ENCODE data around the gene DRAM2.
"Not testable (repeated sequence)": the region's sequence is repeated elsewhere in the genome, so short reads cannot be mapped to it uniquely, and the experiment has no call there.

The DRAM2 gene

DNA sequence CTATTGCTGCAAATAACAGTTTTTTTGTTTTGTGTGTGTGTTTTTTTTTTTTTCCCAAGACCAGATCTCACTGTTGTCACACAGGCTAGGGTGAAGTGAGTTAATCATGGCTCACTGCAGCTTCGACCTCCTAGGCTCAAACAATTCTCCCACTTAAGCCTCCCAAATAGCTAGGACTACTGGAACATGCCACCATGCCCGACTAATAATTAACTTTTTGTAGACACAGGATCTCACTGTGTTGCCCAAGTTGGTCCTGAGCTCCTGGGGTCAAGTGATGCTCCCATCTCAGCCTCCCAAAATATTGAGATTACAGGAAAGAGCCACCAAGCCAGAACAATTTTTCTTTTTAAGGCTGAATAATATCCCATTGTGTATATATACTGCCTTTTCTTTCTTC, 34.9 kb downstream of the DRAM2 start:
- no peak overlapping the region for H3K4me3 ChIP-seq
- H3K9me3 ChIP-seq (replicated peaks in 1 of 11), result peaks cover 43 to 63% (median 46%) of the 10 kb centered on the region in 11 experiments
- no peak overlapping the region for H3K27ac ChIP-seq
- no peak for TF ChIP-seq Cebpa-rat (IDR thresholded peaks at IDR 0.05)
- no peaks in the 10 kb centered on the region for H4K20me1 ChIP-seq
- H3K4me2 ChIP-seq, result no peak overlapping the region
- no peaks in the 10 kb centered on the region for H3K4me1 ChIP-seq
- H3K9ac ChIP-seq, result no peak overlapping the region
- peaks cover 18 to 63% (median 27%) of the 10 kb centered on the region in 11 experiments for H3K36me3 ChIP-seq
- no peaks in the 10 kb centered on the region for H3K27me3 ChIP-seq

DNA sequence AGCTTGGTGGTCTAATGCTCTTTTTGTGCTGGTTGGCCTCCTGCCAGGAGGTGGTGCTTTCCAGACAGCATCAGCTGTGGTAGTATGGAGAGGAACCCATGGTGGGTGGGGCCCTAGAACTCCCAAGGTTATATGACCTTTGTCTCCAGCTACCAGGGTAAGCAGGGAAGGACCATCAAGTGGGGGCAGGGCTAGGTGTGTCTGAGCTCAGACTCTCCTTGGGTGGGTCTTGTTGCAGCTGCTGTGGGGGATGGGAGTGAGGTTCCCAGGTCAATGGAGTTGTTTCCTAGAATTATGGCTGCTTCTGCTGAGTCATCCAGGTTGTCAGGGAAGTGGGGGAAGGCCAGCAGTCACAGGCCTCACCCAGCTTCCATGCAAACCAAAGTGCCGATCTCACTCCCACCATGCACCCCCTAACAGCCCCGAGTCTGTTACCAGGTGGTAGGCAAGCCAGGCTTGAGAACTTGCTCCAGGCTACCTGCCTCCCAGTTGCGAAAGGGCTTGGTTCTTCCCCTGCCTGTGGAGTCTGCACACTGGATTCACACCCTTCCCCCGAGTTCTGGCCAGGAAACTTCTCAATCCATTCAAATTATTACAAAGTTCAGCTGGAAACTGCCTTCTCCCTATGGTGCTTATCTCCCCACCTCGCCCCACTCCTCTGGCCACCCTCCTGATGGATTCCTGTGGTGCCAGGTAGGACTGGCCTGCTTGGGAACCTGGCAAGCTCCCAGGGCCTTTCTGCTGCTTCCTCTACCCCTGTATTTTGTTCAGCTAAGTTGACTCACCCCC, 37.8 kb downstream of the DRAM2 start:
- H3K4me1 ChIP-seq, result no peaks in the 10 kb centered on the region
- H3K27ac ChIP-seq, result no peak overlapping the region
- H3K27me3 ChIP-seq, result no peaks in the 10 kb centered on the region
- peaks cover 6 to 44% (median 17%) of the 10 kb centered on the region in 11 experiments; a peak in 18 of 22 replicates for H3K36me3 ChIP-seq
- H3K9me3 ChIP-seq (replicated peaks in 1 of 11), result peaks cover 57 to 68% (median 59%) of the 10 kb centered on the region in 11 experiments
- H4K20me1 ChIP-seq, result no peaks in the 10 kb centered on the region
- H3K9ac ChIP-seq, result no peak overlapping the region
- H3K4me3 ChIP-seq, result no peak overlapping the region
- no peak for TF ChIP-seq Cebpa-rat (IDR thresholded peaks at IDR 0.05)
- H3K4me2 ChIP-seq, result no peak overlapping the region

DNA sequence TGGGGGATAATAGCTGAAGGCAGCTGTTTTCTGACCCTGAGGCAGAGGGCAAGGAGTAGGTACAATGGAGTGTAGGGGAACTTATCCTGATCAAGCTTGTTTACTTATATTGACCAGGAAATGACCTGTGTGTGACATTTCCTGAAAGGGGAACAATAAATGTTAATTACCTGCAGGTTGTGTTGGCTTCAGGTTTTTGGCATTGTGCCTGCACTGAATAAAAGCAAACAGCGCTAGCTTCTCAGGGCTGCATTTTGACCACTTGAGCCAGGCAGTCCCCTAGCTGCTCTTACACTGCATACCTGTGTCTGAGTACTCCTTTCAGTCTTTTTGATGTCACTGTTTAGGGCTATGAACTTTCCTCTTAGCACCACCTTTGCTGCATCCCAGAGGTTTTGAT, 40.6 kb downstream of the DRAM2 start:
- Histone ChIP-seq H3K4me1 (no peaks in the 10 kb centered on the region), H3K9me3 (replicated peaks in 1 of 11) (peaks cover 79 to 93% (median 83%) of the 10 kb centered on the region in 11 experiments), H3K27me3 (no peaks in the 10 kb centered on the region), H3K36me3 (peaks cover 6 to 38% (median 17%) of the 10 kb centered on the region in 11 experiments; a peak in 17 of 22 replicates), H3K27ac (no peak overlapping the region), H4K20me1 (no peaks in the 10 kb centered on the region), H3K4me3 (no peak overlapping the region), H3K4me2 (no peak overlapping the region), H3K9ac (no peak overlapping the region)
- TF ChIP-seq Cebpa-rat (IDR thresholded peaks at IDR 0.05), result no peak

DNA sequence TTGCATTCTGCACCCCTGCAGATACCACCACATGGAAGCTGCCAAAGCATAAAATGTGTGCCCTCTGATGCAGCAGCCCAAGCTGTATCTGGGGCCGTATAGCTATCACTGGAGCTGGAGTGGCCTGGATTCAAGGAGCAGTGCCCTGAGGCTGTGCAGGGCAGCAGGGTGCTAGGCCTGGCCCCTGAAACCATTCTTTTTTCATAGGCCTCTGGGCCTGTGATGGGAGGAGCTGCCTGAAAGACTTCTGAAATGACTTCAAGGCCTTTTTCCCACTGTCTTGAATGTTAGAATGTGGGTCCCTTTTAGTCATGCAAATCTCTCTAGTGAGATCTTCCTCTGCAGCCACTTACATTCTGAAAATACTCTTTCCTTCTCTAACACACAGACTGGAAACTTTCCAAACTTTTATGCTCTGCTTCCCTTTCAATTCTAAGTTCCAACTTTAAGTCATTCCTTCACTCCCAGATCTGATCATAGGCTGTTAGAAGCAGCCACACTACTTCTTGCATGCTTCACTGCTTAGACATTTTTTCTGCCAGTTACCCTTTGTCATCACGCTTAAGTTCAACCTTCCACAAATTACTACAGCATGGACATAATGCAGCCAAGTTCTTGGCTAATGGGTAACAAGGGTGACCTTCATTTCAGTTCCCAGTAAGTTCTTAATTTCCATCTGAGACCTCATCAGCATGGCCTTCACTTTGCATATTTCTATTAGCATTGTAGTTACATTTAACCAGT, 42.4 kb downstream of the DRAM2 start:
- Histone ChIP-seq H4K20me1 (no peaks in the 10 kb centered on the region), H3K27ac (no peak overlapping the region), H3K4me1 (no peaks in the 10 kb centered on the region), H3K4me2 (no peak overlapping the region), H3K4me3 (no peak overlapping the region), H3K27me3 (no peaks in the 10 kb centered on the region), H3K36me3 (peaks cover 3 to 21% (median 12%) of the 10 kb centered on the region in 11 experiments; a peak in 16 of 22 replicates), H3K9me3 (replicated peaks in 1 of 11) (peaks cover 76 to 97% (median 87%) of the 10 kb centered on the region in 11 experiments), H3K9ac (no peak overlapping the region)
- TF ChIP-seq Cebpa-rat (IDR thresholded peaks at IDR 0.05), result no peak

DNA sequence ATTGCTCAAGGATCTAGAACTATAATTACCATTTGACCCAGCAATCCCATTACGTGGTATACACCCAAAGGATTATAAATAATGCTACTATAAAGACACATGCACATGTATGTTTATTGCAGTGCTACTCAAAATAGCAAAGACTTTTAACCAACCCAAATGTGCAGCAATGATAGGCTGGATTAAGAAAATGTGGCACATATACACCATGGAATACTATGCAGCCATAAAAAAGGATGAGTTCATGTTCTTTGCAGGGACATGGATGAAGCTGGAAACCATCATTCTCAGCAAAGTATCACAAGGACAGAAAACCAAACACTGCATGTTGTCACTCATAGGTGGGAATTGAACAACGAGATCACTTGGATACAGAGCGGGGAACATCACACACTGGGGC, 44.5 kb downstream of the DRAM2 start:
- not testable (repeated sequence) for H3K27ac ChIP-seq, H3K27me3 ChIP-seq, H4K20me1 ChIP-seq, H3K4me3 ChIP-seq, H3K4me2 ChIP-seq, H3K9ac ChIP-seq, H3K4me1 ChIP-seq
- peaks cover 0 to 10% (median 0%) of the 10 kb centered on the region in 11 experiments; a peak in 4 of 22 replicates for H3K36me3 ChIP-seq
- peaks cover 56 to 80% (median 68%) of the 10 kb centered on the region in 11 experiments for H3K9me3 ChIP-seq (replicated peaks in 1 of 11)

DNA sequence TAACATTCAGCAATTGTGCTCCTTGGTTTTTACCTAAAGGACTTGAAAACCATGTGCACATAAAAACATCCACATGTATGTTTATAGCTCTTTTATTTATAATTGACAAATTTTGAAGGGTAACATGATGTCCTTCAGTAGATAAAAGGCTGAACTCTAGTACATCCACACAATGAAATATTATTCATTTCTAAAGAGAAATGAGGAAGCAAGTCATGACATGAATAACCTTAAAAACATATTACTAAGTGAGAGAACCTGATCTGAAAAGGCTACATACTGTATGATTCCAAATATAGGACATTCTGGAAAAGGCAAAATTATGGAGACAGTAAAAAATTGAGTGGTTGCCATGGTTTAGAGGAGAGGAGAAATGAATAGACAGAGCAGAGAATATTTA, 50.3 kb downstream of the DRAM2 start:
- H3K4me2 ChIP-seq, result no peak overlapping the region
- H3K27ac ChIP-seq, result no peak overlapping the region
- no peaks in the 10 kb centered on the region for H3K27me3 ChIP-seq
- no peak overlapping the region for H3K4me3 ChIP-seq
- no peaks in the 10 kb centered on the region for H4K20me1 ChIP-seq
- no peak overlapping the region for H3K9ac ChIP-seq
- peaks cover 0 to 18% (median 0%) of the 10 kb centered on the region in 11 experiments; a peak in 5 of 22 replicates for H3K36me3 ChIP-seq
- H3K9me3 ChIP-seq (replicated peaks in 1 of 11), result peaks cover 22 to 43% (median 31%) of the 10 kb centered on the region in 11 experiments
- H3K4me1 ChIP-seq, result no peaks in the 10 kb centered on the region
- TF ChIP-seq Cebpa-rat (IDR thresholded peaks at IDR 0.05), result no peak

DNA sequence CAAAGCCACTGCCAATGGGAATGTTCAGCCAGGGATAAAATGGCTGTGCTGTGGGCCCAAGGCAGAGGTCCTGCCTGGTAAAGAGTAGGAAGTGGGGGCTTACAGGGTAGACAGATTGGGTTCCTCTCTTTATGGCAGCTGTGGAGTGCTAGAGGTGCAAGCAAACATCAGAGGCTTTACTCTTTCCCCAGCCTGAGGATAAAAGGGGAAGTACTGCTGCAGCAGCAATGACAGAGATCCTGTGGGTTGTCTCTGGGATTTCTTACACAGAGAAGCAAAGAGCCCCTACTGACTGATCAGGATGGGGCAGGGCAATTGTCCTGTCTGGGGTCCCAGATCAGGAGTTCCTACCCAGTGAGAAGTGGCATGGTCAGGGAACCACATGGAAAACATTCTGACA, 54.2 kb downstream of the DRAM2 start:
- H3K27ac ChIP-seq, result no peak overlapping the region
- no peaks in the 10 kb centered on the region for H4K20me1 ChIP-seq
- peaks cover 0 to 16% (median 0%) of the 10 kb centered on the region in 11 experiments; a peak in 5 of 22 replicates for H3K36me3 ChIP-seq
- no peak overlapping the region for H3K4me3 ChIP-seq
- H3K4me2 ChIP-seq, result no peak overlapping the region
- H3K9me3 ChIP-seq (replicated peaks in 1 of 11), result peaks cover 17 to 45% (median 25%) of the 10 kb centered on the region in 11 experiments
- no peak overlapping the region for H3K9ac ChIP-seq
- TF ChIP-seq Cebpa-rat (IDR thresholded peaks at IDR 0.05), result no peak
- no peaks in the 10 kb centered on the region for H3K27me3 ChIP-seq
- H3K4me1 ChIP-seq, result no peaks in the 10 kb centered on the region

DNA sequence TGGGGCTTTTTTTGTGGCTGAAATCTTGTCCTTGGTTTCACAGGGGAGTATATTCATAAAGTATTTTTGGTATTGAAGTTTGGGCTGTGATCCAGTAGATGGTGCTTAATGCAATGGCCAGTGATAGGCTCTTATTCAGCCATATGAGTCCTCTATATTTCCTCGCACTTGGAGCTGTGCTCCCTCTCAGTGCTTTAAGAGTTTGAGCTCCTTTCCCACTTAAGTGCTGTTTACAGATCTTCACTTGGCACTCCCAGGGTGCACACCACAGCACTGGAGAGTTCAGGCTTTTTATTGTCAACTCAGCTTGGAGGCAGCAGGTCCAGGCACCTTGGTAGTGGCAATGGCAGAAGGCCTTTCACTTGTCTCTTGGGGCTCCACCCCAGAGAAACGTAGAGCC, 54.9 kb downstream of the DRAM2 start:
- no peak overlapping the region for H3K4me3 ChIP-seq
- no peaks in the 10 kb centered on the region for H4K20me1 ChIP-seq
- H3K27ac ChIP-seq, result no peak overlapping the region
- no peaks in the 10 kb centered on the region for H3K27me3 ChIP-seq
- peaks cover 0 to 9% (median 0%) of the 10 kb centered on the region in 11 experiments; a peak in 4 of 22 replicates for H3K36me3 ChIP-seq
- H3K9me3 ChIP-seq (replicated peaks in 1 of 11), result peaks cover 14 to 38% (median 19%) of the 10 kb centered on the region in 11 experiments
- no peak overlapping the region for H3K4me2 ChIP-seq
- no peak overlapping the region for H3K9ac ChIP-seq
- H3K4me1 ChIP-seq, result no peaks in the 10 kb centered on the region
- TF ChIP-seq Cebpa-rat (IDR thresholded peaks at IDR 0.05), result no peak

DNA sequence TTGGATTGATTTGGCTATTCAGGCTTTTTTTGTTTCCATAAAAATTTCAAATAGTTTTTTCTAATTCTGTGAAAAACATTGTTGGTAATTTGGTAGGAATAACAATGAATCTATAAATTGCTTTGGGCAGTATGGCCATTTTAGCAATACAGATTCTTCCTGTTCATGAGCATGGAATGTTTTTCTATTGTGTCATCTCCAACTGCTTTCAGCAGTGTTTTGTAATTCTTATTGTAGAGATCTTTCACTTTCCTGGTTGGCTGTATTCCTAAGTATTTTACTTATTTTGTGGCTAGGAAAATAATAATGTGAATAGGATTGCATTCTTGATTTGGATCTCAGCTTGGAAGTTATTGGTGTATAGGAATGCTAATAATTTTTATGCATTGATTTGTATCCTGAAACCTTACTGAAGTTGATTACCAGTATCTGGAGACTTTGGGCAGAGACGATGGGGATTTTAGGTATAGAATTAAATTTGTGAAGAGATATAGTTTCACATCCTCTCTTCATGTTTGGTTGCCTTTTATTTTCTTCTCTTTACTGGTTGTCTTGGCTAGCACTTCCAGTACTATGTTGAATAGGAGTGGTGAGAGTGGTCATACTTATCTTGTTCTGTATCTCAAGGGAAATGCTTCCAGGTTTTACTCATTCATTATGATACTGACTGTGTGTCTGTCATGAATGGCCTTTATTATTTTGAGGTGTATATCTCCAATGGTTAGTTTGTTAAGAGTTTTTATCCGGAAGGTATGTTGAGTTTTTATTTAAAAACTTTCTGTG, 57.3 kb downstream of the DRAM2 start:
- Histone ChIP-seq H3K27me3 (no peaks in the 10 kb centered on the region), H3K4me2 (no peak overlapping the region), H3K9me3 (replicated peaks in 1 of 11) (peaks cover 11 to 36% (median 17%) of the 10 kb centered on the region in 11 experiments; a peak in 21 of 22 replicates), H3K9ac (no peak overlapping the region), H3K4me1 (no peaks in the 10 kb centered on the region), H3K27ac (no peak overlapping the region), H3K36me3 (peaks cover 0 to 7% (median 0%) of the 10 kb centered on the region in 11 experiments; a peak in 2 of 22 replicates), H4K20me1 (no peaks in the 10 kb centered on the region), H3K4me3 (no peak overlapping the region)
- TF ChIP-seq Cebpa-rat (IDR thresholded peaks at IDR 0.05), result no peak

DNA sequence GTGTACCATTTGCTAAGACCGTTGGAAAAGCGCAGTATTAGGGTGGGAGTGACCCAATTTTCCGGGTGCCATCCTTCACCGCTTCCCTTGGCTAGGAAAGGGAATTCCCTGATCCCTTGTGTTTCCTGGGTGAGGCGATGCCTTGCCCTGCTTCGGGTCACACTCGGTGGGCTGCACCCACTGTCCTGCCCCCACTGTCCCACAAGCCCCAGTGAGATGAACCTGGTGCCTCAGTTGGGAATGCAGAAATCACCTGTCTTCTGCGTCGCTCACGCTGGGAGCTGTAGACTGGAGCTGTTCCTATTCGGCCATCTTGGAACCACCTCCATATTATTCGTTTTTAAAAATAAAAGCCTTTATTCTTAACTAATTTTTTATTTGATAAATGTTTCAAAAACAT, 60.6 kb downstream of the DRAM2 start:
- H3K4me2 ChIP-seq, H3K4me1 ChIP-seq, H3K27me3 ChIP-seq: not testable (repeated sequence)

DNA sequence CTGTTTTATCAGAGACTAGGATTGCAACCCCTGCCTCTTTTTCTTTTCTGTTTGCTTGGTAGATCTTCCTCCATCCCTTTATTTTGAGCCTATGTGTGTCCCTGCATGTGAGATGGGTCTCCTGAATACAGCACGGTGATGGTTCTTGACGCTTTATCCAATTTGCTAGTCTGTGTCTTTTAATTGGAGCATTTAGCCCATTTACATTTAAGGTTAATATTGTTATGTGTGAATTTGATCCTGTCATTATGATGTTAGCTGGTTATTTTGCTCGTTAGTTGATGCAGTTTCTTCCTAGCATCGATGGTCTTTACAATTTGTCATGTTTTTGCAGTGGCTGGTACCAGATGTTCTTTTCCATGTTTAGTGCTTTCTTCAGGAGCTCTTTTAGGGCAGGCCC, 62.6 kb downstream of the DRAM2 start:
- H3K9ac ChIP-seq, H3K27me3 ChIP-seq, H3K27ac ChIP-seq, H3K4me1 ChIP-seq, H3K36me3 ChIP-seq, H3K4me2 ChIP-seq, H4K20me1 ChIP-seq, H3K4me3 ChIP-seq: not testable (repeated sequence)
- H3K9me3 ChIP-seq (replicated peaks in 1 of 11), result peaks cover 0 to 16% (median 4%) of the 10 kb centered on the region in 11 experiments; a peak in 9 of 22 replicates

More for the DNA sequence above, 60.6 kb downstream of the DRAM2 start:
- H3K9ac ChIP-seq, H3K27ac ChIP-seq, H3K4me3 ChIP-seq, H4K20me1 ChIP-seq, H3K36me3 ChIP-seq: not testable (repeated sequence)
- peaks cover 0 to 24% (median 5%) of the 10 kb centered on the region in 11 experiments; a peak in 14 of 22 replicates for H3K9me3 ChIP-seq (replicated peaks in 1 of 11)
